A673 (cell line): ENCODE data around the gene RBFOX1.

Experiments
- CTCF ChIP-seq: fragments of 300-800, 200-600 bp; sonication (generic); conservative IDR thresholded peaks from 2 replicates; pipeline ENCODE4 v1.5.1; 2017; ENCODE audit warnings: low read depth, mild to moderate bottlenecking, antibody characterized with exemption, low read length, moderate library complexity, mixed read lengths
- EZH2 ChIP-seq: fragments of 200-600 bp; sonication (generic); IDR thresholded peaks from 2 replicates; pipeline ENCODE4 v1.6.1; 2017; ENCODE audit warnings: borderline replicate concordance, low read depth, mild to moderate bottlenecking, mixed read lengths, antibody characterized with exemption, low read length; ENCODE audit not compliant: poor library complexity, severe bottlenecking

GRCh38 chr16:7487574-7488323, 155.1 kb downstream of the RBFOX1 start:
- TF ChIP-seq CTCF (no peak), EZH2 (no peak)
